MCF 10A (cell line): ENCODE data around the gene KAZN. TPM values are rescaled to one million over a fixed set of nuclear protein-coding genes. Genes with fewer than 3 reads are reported as not detected.

ENCODE experiments used
- BruUV-seq: library from RNA; stranded (reverse); fragments of 400-500 nt; replicated peaks from 2 replicates; lab custom pipeline; 2021; lab: Mats Ljungman, UMichigan
- CTCF ChIA-PET: fragments of 300-600 bp; sonication (Branson Sonifier 250); formaldehyde crosslinking; extraction: SDS; loops from one replicate; lab custom pipeline; 2021; ENCODE audit warnings: antibody characterized with exemption, inconsistent platforms; lab: Yijun Ruan, JAX
- POLR2A ChIA-PET: fragments of 300-600, 350-650 bp; sonication (Branson Sonifier 250); formaldehyde crosslinking; extraction: SDS; loops from one replicate; lab custom pipeline; 2020; ENCODE audit warnings: antibody characterized with exemption, inconsistent platforms; lab: Yijun Ruan, JAX
- DNase-seq: peaks from one replicate; pipeline ENCODE4 v3.0.0-alpha.2; 2018; ENCODE audit not compliant: unreplicated experiment
- H3K27ac Mint-ChIP-seq: one replicate; pipeline ENCODE4 v1.8.0; 2022; ENCODE audit warnings: mild to moderate bottlenecking, low read depth, mixed read lengths; ENCODE audit not compliant: unreplicated experiment
- H3K27me3 Mint-ChIP-seq: one replicate; pipeline ENCODE4 v1.8.0; 2022; ENCODE audit warnings: mixed read lengths; ENCODE audit not compliant: insufficient read depth, unreplicated experiment
- H3K36me3 Mint-ChIP-seq: one replicate; pipeline ENCODE4 v1.8.0; 2022; ENCODE audit warnings: mild to moderate bottlenecking, moderate library complexity, mixed read lengths; ENCODE audit not compliant: insufficient read depth, unreplicated experiment
- H3K4me1 Mint-ChIP-seq: one replicate; pipeline ENCODE4 v1.8.0; 2022; ENCODE audit warnings: mixed read lengths; ENCODE audit not compliant: insufficient read depth, unreplicated experiment
- H3K4me3 Mint-ChIP-seq: one replicate; pipeline ENCODE4 v1.8.0; 2022; ENCODE audit warnings: mild to moderate bottlenecking, moderate library complexity, mixed read lengths; ENCODE audit not compliant: unreplicated experiment
- H3K9me3 Mint-ChIP-seq: one replicate; pipeline ENCODE4 v1.8.0; 2022; ENCODE audit warnings: mixed read lengths; ENCODE audit not compliant: unreplicated experiment
- CTCF ChIP-seq: fragments of 200-600 bp; IDR thresholded peaks from one replicate; pipeline ENCODE4 v1.8.0; 2022; ENCODE audit warnings: antibody characterized with exemption, mild to moderate bottlenecking; ENCODE audit not compliant: unreplicated experiment
- intact Hi-C: fragments of 100-400 bp; cut with micrococcal nuclease; formaldehyde crosslinking; loops from 2 replicates; pipeline ENCODE4 v1.14.1; 2022
- total RNA-seq: library from RNA; stranded (reverse); gene quantifications from 2 replicates; pipeline ENCODE4 v1.2.3, GENCODE V29; 2022

KAZN gene
- total RNA-seq, 1 experiment from 2014 or later: 3.3 TPM

DNA sequence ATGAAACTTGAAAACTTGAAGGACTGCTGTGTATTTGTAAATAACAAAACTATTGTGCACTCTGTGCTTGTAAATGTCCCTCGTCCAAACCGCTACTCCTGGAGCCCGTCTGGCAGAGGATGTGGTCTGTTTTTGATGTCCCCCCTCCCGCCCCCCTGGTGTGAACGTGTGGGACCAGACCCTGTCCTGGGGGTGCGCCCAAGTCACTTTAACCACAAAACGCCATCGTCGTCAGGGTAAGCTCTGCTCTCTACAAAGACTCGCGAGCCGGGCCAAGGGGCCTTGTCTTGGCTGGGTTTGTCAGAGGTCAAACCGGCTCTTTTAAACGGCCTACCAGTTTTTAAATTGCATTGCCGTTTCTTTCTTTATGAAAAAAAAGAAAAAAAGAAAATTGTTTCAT, 467.7 kb downstream of the KAZN start:
- H3K27ac Mint-ChIP-seq: no peak overlapping the region
- ChIA-PET POLR2A (no interaction called here), CTCF (interaction anchor here (0.6 kb wide), 1 partner anchor 270 kb away, joined by 3 read pairs; no protein-coding TSS in a partner anchor)
- no peak for TF ChIP-seq CTCF
- intact Hi-C loops: no loop called here
- H3K4me1 Mint-ChIP-seq: no peaks in the 10 kb centered on the region
- no peaks in the 10 kb centered on the region for H3K27me3 Mint-ChIP-seq
- no peak for DNase-seq
- H3K9me3 Mint-ChIP-seq: no peaks in the 10 kb centered on the region
- no TSS peak for BruUV-seq
- peaks cover 12% of the 10 kb centered on the region for H3K36me3 Mint-ChIP-seq
- no peak overlapping the region for H3K4me3 Mint-ChIP-seq

- ChIA-PET CTCF (interaction anchor here (0.6 to 1.6 kb wide), 2 partner anchors 62 to 372 kb away, joined by 3 to 6 read pairs; no protein-coding TSS in a partner anchor), POLR2A (no interaction called here)
- H3K36me3 Mint-ChIP-seq: peaks cover 12% of the 10 kb centered on the region
- intact Hi-C loops: no loop called here
- H3K27ac Mint-ChIP-seq: no peak overlapping the region
- BruUV-seq: no TSS peak
- H3K27me3 Mint-ChIP-seq: no peaks in the 10 kb centered on the region
- H3K9me3 Mint-ChIP-seq: no peaks in the 10 kb centered on the region
- no peak for TF ChIP-seq CTCF
- no peaks in the 10 kb centered on the region for H3K4me1 Mint-ChIP-seq
- DNase-seq: no peak
- H3K4me3 Mint-ChIP-seq: no peak overlapping the region
These were observed 468.7 kb downstream of the KAZN start for GRCh38 chr1:15067148-15067547.

DNA sequence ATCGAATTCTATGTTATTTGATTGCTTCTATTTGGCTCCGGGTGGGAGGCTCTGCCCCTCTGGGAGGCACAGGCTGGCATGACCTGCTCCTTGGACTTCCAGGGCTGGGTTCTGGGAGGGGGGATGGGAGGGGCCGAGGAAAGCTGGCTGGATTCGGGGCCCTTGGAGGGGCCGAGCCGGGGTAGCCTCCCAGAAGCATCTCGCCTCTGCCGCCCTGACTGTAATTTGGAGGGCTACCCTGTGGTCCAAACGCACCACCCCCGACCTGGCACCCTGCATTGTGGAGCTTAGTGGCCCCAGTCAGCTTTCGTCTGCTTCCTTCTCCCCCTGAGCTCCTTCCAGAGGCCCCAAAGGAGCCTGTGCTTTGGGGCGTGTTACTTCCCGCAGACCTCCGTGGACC, 469.7 kb downstream of the KAZN start:
- CTCF ChIA-PET: interaction anchor here (1.6 kb wide), 1 partner anchor 61 kb away, joined by 6 read pairs; no protein-coding TSS in a partner anchor
- DNase-seq: no peak
- POLR2A ChIA-PET: no interaction called here
- TF ChIP-seq CTCF: no peak
- no peaks in the 10 kb centered on the region for H3K27me3 Mint-ChIP-seq
- no peak overlapping the region for H3K27ac Mint-ChIP-seq
- BruUV-seq: no TSS peak
- peaks cover 12% of the 10 kb centered on the region for H3K36me3 Mint-ChIP-seq
- intact Hi-C loops: no loop called here
- H3K9me3 Mint-ChIP-seq: no peaks in the 10 kb centered on the region
- no peaks in the 10 kb centered on the region for H3K4me1 Mint-ChIP-seq
- H3K4me3 Mint-ChIP-seq: no peak overlapping the region

GRCh38 chr1:15068997-15069396, 470.5 kb downstream of the KAZN start:
- ChIA-PET CTCF (interaction anchor here (0.7 kb wide), 2 partner anchors 22 to 46 kb away, joined by 3 read pairs; no protein-coding TSS in a partner anchor), POLR2A (no interaction called here)
- BruUV-seq: no TSS peak
- H3K4me3 Mint-ChIP-seq: no peak overlapping the region
- intact Hi-C loops: no loop called here
- TF ChIP-seq CTCF: no peak
- DNase-seq: no peak
- H3K27ac Mint-ChIP-seq: no peak overlapping the region
- peaks cover 8% of the 10 kb centered on the region for H3K36me3 Mint-ChIP-seq
- H3K4me1 Mint-ChIP-seq: no peaks in the 10 kb centered on the region
- H3K9me3 Mint-ChIP-seq: no peaks in the 10 kb centered on the region
- H3K27me3 Mint-ChIP-seq: no peaks in the 10 kb centered on the region
